Measurements from ENCODE around the gene NUDT19.
"Not testable (repeated sequence)": the region's sequence is repeated elsewhere in the genome, so short reads cannot be mapped to it uniquely, and the experiment has no call there.

DNA sequence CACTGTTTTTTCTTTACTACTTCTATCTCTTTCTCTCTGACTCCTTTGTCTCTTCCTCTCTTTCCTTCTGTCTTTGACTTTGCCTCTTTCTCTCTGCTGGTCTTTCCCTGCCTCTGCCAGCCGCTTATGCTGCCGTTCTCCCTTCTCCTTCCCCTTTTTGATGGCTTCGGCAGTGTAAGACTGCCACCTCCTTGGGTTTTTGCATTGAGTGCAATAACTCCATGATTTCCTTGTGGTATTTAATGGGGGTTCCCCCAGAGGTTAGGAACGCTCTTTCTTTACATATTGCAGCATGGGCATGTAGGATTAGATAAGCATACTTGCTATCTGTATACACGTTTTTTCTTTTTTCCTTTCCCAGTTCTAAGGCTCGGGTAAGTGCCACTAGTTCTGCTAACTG, 3.9 kb downstream of the NUDT19 start:
- TF ChIP-seq, protein P1, sequence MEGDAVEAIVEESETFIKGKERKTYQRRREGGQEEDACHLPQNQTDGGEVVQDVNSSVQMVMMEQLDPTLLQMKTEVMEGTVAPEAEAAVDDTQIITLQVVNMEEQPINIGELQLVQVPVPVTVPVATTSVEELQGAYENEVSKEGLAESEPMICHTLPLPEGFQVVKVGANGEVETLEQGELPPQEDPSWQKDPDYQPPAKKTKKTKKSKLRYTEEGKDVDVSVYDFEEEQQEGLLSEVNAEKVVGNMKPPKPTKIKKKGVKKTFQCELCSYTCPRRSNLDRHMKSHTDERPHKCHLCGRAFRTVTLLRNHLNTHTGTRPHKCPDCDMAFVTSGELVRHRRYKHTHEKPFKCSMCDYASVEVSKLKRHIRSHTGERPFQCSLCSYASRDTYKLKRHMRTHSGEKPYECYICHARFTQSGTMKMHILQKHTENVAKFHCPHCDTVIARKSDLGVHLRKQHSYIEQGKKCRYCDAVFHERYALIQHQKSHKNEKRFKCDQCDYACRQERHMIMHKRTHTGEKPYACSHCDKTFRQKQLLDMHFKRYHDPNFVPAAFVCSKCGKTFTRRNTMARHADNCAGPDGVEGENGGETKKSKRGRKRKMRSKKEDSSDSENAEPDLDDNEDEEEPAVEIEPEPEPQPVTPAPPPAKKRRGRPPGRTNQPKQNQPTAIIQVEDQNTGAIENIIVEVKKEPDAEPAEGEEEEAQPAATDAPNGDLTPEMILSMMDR (IDR thresholded peaks at IDR 0.05): not testable (repeated sequence)
- TF ChIP-seq POLR2A (IDR thresholded peaks at IDR 0.05): not testable (repeated sequence)

Measured in vagina (tissue), 2 donors.